Measurements from ENCODE around the gene ZMIZ1. TPM values are rescaled to one million over a fixed set of nuclear protein-coding genes. Genes with fewer than 3 reads are reported as not detected.
A peak's percentile ranks its signal among the peaks of the same experiment; 100 is the strongest.

The ZMIZ1 gene
- polyA plus RNA-seq, 3 donors: 3.3 to 64.6 (median 8.9) TPM

DNA sequence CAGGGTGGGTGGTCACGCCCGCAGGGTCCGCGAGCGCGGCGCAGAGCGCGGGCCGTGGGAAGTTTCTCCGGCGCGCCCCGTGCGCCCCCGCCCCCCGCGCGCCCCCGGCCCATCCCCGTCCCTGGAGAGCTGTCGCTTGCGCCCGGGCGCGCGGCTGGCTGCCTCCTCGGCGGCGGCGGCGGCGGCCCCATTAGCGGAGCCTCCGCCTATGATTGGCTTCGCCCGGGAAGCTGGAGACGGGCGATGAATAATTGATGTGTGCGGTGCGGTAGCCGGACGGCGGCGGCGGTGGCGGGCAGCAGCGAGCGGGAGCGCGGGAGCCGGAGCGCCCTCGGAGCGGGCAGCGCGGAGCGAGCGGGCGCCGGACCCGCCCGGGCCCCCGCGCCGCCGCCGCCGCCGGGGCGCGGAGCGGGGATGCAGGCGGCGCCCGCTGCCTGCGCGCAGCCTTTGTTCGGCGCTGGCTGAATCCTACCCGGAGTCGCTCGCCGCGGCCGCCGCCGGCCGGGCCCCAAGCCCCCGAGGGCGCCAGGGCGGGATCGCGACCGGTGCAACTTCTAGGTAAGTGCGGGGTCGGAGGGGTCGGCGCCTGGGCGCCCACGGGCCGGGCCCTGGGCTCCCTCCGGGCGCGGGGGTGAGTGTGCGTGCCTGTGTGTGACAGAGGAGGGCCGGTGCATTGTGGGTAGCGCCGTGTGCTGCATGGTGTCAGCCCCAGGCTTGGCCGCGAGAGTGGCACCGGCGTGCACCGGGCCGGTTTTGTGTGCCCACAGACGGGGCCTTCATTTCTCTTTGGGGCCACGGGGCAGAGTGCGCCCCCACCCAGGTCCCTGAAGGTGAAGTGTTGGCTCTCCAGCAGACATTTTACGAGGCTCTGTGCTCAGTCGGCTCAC is 174.7 kb downstream of the ZMIZ1 start:
- Mint-ChIP-seq H3K4me3 (peak overlapping the region; percentile 87 to 90), H3K27ac (peak overlapping the region; percentile 6 to 96 (median 85)), H3K27me3 (ENCODE audit: low read depth in 3 of 3) (peaks cover 0 to 2% (median 0%) of the 10 kb centered on the region in 3 donors), H3K36me3 (peaks cover 52% of the 10 kb centered on the region in 2 donors), H3K9me3 (peaks cover 0 to 2% (median 0%) of the 10 kb centered on the region in 7 donors), H3K4me1 (peaks cover 82% of the 10 kb centered on the region)
- peak overlapping the region; percentile 12 to 75 (median 51) for H3K4me3 ChIP-seq (replicated peaks in 1 of 3; ENCODE audit: low read depth in 2 of 3, low read length in 3 of 3)
- TF ChIP-seq, protein P1, sequence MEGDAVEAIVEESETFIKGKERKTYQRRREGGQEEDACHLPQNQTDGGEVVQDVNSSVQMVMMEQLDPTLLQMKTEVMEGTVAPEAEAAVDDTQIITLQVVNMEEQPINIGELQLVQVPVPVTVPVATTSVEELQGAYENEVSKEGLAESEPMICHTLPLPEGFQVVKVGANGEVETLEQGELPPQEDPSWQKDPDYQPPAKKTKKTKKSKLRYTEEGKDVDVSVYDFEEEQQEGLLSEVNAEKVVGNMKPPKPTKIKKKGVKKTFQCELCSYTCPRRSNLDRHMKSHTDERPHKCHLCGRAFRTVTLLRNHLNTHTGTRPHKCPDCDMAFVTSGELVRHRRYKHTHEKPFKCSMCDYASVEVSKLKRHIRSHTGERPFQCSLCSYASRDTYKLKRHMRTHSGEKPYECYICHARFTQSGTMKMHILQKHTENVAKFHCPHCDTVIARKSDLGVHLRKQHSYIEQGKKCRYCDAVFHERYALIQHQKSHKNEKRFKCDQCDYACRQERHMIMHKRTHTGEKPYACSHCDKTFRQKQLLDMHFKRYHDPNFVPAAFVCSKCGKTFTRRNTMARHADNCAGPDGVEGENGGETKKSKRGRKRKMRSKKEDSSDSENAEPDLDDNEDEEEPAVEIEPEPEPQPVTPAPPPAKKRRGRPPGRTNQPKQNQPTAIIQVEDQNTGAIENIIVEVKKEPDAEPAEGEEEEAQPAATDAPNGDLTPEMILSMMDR (IDR thresholded peaks at IDR 0.05): no peak
- H2AFZ ChIP-seq (ENCODE audit: insufficient read depth, low read depth, low read length, poor library complexity, severe bottlenecking): no peak overlapping the region
- H3K9me3 ChIP-seq (replicated peaks in 1 of 2; ENCODE audit: control insufficient read depth in 1 of 2, insufficient read depth in 1 of 2, low read length in 2 of 2): no peaks in the 10 kb centered on the region
- H3K27ac ChIP-seq (ENCODE audit: low read depth in 1 of 2, low read length in 2 of 2): peak overlapping the region; percentile 63 to 95
- WGBS (ENCODE audit: insufficient coverage): 19% methylated on average over 112 of the region's 120 CpGs
- intact Hi-C loops (cut with micrococcal nuclease): loop anchor here (10.0 kb wide), 4 partner anchors 51 to 269 kb away; partner anchors contain the start of gene ZCCHC24 (in 1 of the 2)
- H3K36me3 ChIP-seq (replicated peaks in 1 of 2; ENCODE audit: control insufficient read depth in 1 of 2, insufficient read depth in 2 of 2, low read length in 2 of 2): no peaks in the 10 kb centered on the region
- peak overlapping the region; percentile 75 for H3K4me2 ChIP-seq (replicated peaks; ENCODE audit: extremely low read depth, low read length, poor library complexity, severe bottlenecking)
- peak overlapping the region; percentile 95 for H3K9ac ChIP-seq (ENCODE audit: insufficient read depth, low read length, poor library complexity, severe bottlenecking)
- no peaks in the 10 kb centered on the region for H3K27me3 ChIP-seq (ENCODE audit: control insufficient read depth in 2 of 2, insufficient read depth in 2 of 2, low read length in 2 of 2)
- peaks cover 34% of the 10 kb centered on the region for H4K20me1 ChIP-seq (ENCODE audit: insufficient read depth, low read length)
- peaks cover 68% of the 10 kb centered on the region for H3K79me2 ChIP-seq (ENCODE audit: insufficient read depth, low read length)
- peak; percentile 45 to 66 (median 53) for DNase-seq
- peaks cover 83 to 88% of the 10 kb centered on the region in 2 donors for H3K4me1 ChIP-seq (ENCODE audit: control insufficient read depth in 1 of 2, insufficient read depth in 2 of 2, low read length in 2 of 2)

DNA sequence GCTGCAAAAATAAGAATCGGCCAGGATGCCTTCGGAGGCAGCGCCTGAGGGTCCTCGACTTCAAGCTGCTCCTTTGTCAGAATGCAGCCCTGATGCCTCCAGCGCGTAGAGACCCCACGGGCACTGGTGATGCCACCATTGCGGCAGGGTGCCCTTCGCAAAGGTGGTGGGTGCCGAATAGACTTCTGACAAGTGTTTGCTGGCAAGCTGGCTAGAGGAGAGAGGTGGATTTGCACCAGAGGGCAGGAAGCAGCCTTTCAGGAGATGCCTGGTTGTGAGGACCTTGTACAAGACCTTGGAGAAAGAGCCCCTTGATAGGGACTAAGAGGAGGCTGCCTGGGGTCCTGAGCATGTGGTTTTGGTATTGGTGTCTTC is 175.3 kb downstream of the ZMIZ1 start:
- Mint-ChIP-seq H3K27me3 (ENCODE audit: low read depth in 3 of 3) (peaks cover 0 to 2% (median 0%) of the 10 kb centered on the region in 3 donors), H3K9me3 (peaks cover 0 to 2% (median 0%) of the 10 kb centered on the region in 7 donors), H3K27ac (peak overlapping the region; percentile 76 to 96 (median 85)), H3K4me3 (peak overlapping the region; percentile 87 to 90), H3K36me3 (peaks cover 46 to 49% of the 10 kb centered on the region in 2 donors), H3K4me1 (peaks cover 82% of the 10 kb centered on the region)
- peaks cover 83 to 88% of the 10 kb centered on the region in 2 donors for H3K4me1 ChIP-seq (ENCODE audit: control insufficient read depth in 1 of 2, insufficient read depth in 2 of 2, low read length in 2 of 2)
- 91% methylated on average over 10 of the region's 10 CpGs for WGBS (ENCODE audit: insufficient coverage)
- H3K27me3 ChIP-seq (ENCODE audit: control insufficient read depth in 2 of 2, insufficient read depth in 2 of 2, low read length in 2 of 2): no peaks in the 10 kb centered on the region
- peak overlapping the region; percentile 12 to 75 (median 51) for H3K4me3 ChIP-seq (replicated peaks in 1 of 3; ENCODE audit: low read depth in 2 of 3, low read length in 3 of 3)
- TF ChIP-seq, protein P1 (IDR thresholded peaks at IDR 0.05): no peak
- intact Hi-C loops (cut with micrococcal nuclease): loop anchor here (10.0 kb wide), 4 partner anchors 51 to 269 kb away; partner anchors contain the start of gene ZCCHC24 (in 1 of the 2)
- H3K4me2 ChIP-seq (replicated peaks; ENCODE audit: extremely low read depth, low read length, poor library complexity, severe bottlenecking): peak overlapping the region; percentile 75
- H3K9me3 ChIP-seq (replicated peaks in 1 of 2; ENCODE audit: control insufficient read depth in 1 of 2, insufficient read depth in 1 of 2, low read length in 2 of 2): no peaks in the 10 kb centered on the region
- H3K79me2 ChIP-seq (ENCODE audit: insufficient read depth, low read length): peaks cover 74% of the 10 kb centered on the region
- peaks cover 28% of the 10 kb centered on the region for H4K20me1 ChIP-seq (ENCODE audit: insufficient read depth, low read length)
- no peaks in the 10 kb centered on the region for H3K36me3 ChIP-seq (replicated peaks in 1 of 2; ENCODE audit: control insufficient read depth in 1 of 2, insufficient read depth in 2 of 2, low read length in 2 of 2)
- DNase-seq: no peak
- H3K9ac ChIP-seq (ENCODE audit: insufficient read depth, low read length, poor library complexity, severe bottlenecking): peak overlapping the region; percentile 95
- H3K27ac ChIP-seq (ENCODE audit: low read depth in 1 of 2, low read length in 2 of 2): peak overlapping the region; percentile 63 to 95
- H2AFZ ChIP-seq (ENCODE audit: insufficient read depth, low read depth, low read length, poor library complexity, severe bottlenecking): no peak overlapping the region
